Medulla oblongata (tissue), 1 donor: ENCODE data around the gene SEPTIN11.
"Not testable (repeated sequence)": the region's sequence is repeated elsewhere in the genome, so short reads cannot be mapped to it uniquely, and the experiment has no call there.

Source experiments
- DNase-seq: peaks from one replicate; pipeline ENCODE4 v3.0.0-alpha.2; 2015; ENCODE audit errors: extremely low spot score

Gene SEPTIN11

GRCh38 chr4:76952071-76952470, 2.5 kb downstream of the SEPTIN11 start:
- no peak for DNase-seq

- DNase-seq: no peak
Measured at GRCh38 chr4:76952656-76953582, 3.4 kb downstream of the SEPTIN11 start.

GRCh38 chr4:76953956-76954355, 4.4 kb downstream of the SEPTIN11 start:
- no peak for DNase-seq

- DNase-seq: no peak
Measured at GRCh38 chr4:76954489-76954888, 4.9 kb downstream of the SEPTIN11 start.

GRCh38 chr4:76955182-76955581, 5.6 kb downstream of the SEPTIN11 start:
- no peak for DNase-seq

- DNase-seq: no peak
Measured at GRCh38 chr4:76957004-76957738, 7.6 kb downstream of the SEPTIN11 start.

GRCh38 chr4:76958891-76959290, 9.3 kb downstream of the SEPTIN11 start:
- no peak for DNase-seq

- DNase-seq: no peak
Measured at GRCh38 chr4:76960014-76960413, 10.5 kb downstream of the SEPTIN11 start.

- DNase-seq: no peak
Measured at GRCh38 chr4:76962406-76963130, 13.0 kb downstream of the SEPTIN11 start.

GRCh38 chr4:76963131-76963750, 13.7 kb downstream of the SEPTIN11 start:
- no peak for DNase-seq

GRCh38 chr4:76963927-76964326, 14.4 kb downstream of the SEPTIN11 start:
- DNase-seq: not testable (repeated sequence)

- DNase-seq: no peak
Measured at GRCh38 chr4:76964769-76965168, 15.2 kb downstream of the SEPTIN11 start.

GRCh38 chr4:76965866-76966579, 16.5 kb downstream of the SEPTIN11 start:
- no peak for DNase-seq

GRCh38 chr4:76968937-76969336, 19.4 kb downstream of the SEPTIN11 start:
- no peak for DNase-seq

- no peak for DNase-seq
Measured at GRCh38 chr4:76969495-76969894, 19.9 kb downstream of the SEPTIN11 start.

GRCh38 chr4:76969941-76970529, 20.5 kb downstream of the SEPTIN11 start:
- no peak for DNase-seq

- no peak for DNase-seq
Measured at GRCh38 chr4:76972306-76972705, 22.8 kb downstream of the SEPTIN11 start.

GRCh38 chr4:76974150-76974549, 24.6 kb downstream of the SEPTIN11 start:
- DNase-seq: no peak

- no peak for DNase-seq
Measured at GRCh38 chr4:76977113-76977512, 27.6 kb downstream of the SEPTIN11 start.

- no peak for DNase-seq
Measured at GRCh38 chr4:76977736-76978350, 28.3 kb downstream of the SEPTIN11 start.
